ENCODE measurements around the gene MAPK11. TPM values are rescaled to one million over a fixed set of nuclear protein-coding genes. Genes with fewer than 3 reads are reported as not detected.

MAPK11 gene
- total RNA-seq, 1 experiment from 2014 or later: 19.3 TPM

- RAD21 ChIA-PET (ENCODE audit: low non-redundant PET in 1 of 2, low total read pairs in 2 of 2, uncharacterized antibody in 2 of 2, unreplicated experiment in 2 of 2): no interaction called here
- no peak for DNase-seq (ENCODE audit: low read depth, low spot score)
- TF ChIP-seq RAD21 (IDR thresholded peaks at IDR 0.05; ENCODE audit: low read depth): no peak
- TF ChIP-seq YY1 (IDR thresholded peaks at IDR 0.05; ENCODE audit: extremely low read depth, insufficient replicate concordance, low read depth, low read length): no peak
- no peak for TF ChIP-seq SIN3A (IDR thresholded peaks at IDR 0.05; ENCODE audit: low read depth)
- TF ChIP-seq, protein P1, sequence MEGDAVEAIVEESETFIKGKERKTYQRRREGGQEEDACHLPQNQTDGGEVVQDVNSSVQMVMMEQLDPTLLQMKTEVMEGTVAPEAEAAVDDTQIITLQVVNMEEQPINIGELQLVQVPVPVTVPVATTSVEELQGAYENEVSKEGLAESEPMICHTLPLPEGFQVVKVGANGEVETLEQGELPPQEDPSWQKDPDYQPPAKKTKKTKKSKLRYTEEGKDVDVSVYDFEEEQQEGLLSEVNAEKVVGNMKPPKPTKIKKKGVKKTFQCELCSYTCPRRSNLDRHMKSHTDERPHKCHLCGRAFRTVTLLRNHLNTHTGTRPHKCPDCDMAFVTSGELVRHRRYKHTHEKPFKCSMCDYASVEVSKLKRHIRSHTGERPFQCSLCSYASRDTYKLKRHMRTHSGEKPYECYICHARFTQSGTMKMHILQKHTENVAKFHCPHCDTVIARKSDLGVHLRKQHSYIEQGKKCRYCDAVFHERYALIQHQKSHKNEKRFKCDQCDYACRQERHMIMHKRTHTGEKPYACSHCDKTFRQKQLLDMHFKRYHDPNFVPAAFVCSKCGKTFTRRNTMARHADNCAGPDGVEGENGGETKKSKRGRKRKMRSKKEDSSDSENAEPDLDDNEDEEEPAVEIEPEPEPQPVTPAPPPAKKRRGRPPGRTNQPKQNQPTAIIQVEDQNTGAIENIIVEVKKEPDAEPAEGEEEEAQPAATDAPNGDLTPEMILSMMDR (IDR thresholded peaks at IDR 0.05 in 2 of 3, conservative IDR thresholded peaks at IDR 0.05 in 1 of 3; ENCODE audit: borderline replicate concordance in 1 of 3, insufficient read depth in 1 of 3, low read depth in 2 of 3, low read length in 2 of 3): no peak
- Histone ChIP-seq H3K4me1 (ENCODE audit: control insufficient read depth in 1 of 2, insufficient read depth in 2 of 2, low read length in 2 of 2) (peaks cover 7 to 28% of the 10 kb centered on the region in 2 experiments; a peak in 3 of 4 replicates), H2AFZ (ENCODE audit: low read depth, low read length, poor library complexity, severe bottlenecking) (no peak overlapping the region), H3K27me3 (ENCODE audit: insufficient read depth, low read length) (no peaks in the 10 kb centered on the region), H3K4me2 (ENCODE audit: low read length) (no peak overlapping the region), H3K4me3 (replicated peaks in 1 of 2; ENCODE audit: low read depth in 1 of 2, low read length in 2 of 2) (no peak overlapping the region), H3K79me2 (ENCODE audit: insufficient read depth, low read length) (peaks cover 25% of the 10 kb centered on the region), H3K27ac (ENCODE audit: low read depth, low read length) (no peak overlapping the region), H3K9ac (ENCODE audit: low read length) (no peak overlapping the region), H3K36me3 (ENCODE audit: control insufficient read depth in 1 of 2, insufficient read depth in 2 of 2, low read length in 2 of 2) (peaks cover 0 to 11% of the 10 kb centered on the region in 2 experiments; a peak in 2 of 4 replicates), H3K9me2 (ENCODE audit: insufficient read depth) (no peaks in the 10 kb centered on the region), H4K20me1 (ENCODE audit: insufficient read depth) (no peaks in the 10 kb centered on the region), H3K9me3 (ENCODE audit: control insufficient read depth in 1 of 2, insufficient read depth in 1 of 2, low read depth in 1 of 2, low read length in 2 of 2) (no peaks in the 10 kb centered on the region)
- POLR2A ChIA-PET: no interaction called here
- intact Hi-C loops (cut with micrococcal nuclease): no loop called here
- CTCF ChIA-PET: no interaction called here
- no TSS peak for BruUV-seq (replicated peaks)
- ATAC-seq: no peak
These were observed 15.1 kb downstream of the MAPK11 start for GRCh38 chr22:50255099-50255498.

- no TSS peak for BruUV-seq (replicated peaks)
- POLR2A ChIA-PET: no interaction called here
These were observed 16.2 kb downstream of the MAPK11 start for GRCh38 chr22:50253941-50254340.

More at GRCh38 chr22:50253941-50254340, 16.2 kb downstream of the MAPK11 start:
- H3K9me3 ChIP-seq (ENCODE audit: control insufficient read depth in 1 of 2, insufficient read depth in 1 of 2, low read depth in 1 of 2, low read length in 2 of 2): no peaks in the 10 kb centered on the region
- ChIA-PET RAD21 (ENCODE audit: low non-redundant PET in 1 of 2, low total read pairs in 2 of 2, uncharacterized antibody in 2 of 2, unreplicated experiment in 2 of 2) (no interaction called here), CTCF (interaction anchor here (1.1 kb wide), 1 partner anchor 10 kb away, joined by 3 read pairs; no protein-coding TSS in a partner anchor)
- H3K79me2 ChIP-seq (ENCODE audit: insufficient read depth, low read length): peaks cover 24% of the 10 kb centered on the region
- no peak overlapping the region; the same call in 1 of the 2 replicates for H3K27ac ChIP-seq (ENCODE audit: low read depth, low read length)
- no peak overlapping the region for H3K9ac ChIP-seq (ENCODE audit: low read length)
- no peak for DNase-seq (ENCODE audit: low read depth, low spot score)
- H3K9me2 ChIP-seq (ENCODE audit: insufficient read depth): no peaks in the 10 kb centered on the region
- H3K4me3 ChIP-seq (replicated peaks in 1 of 2; ENCODE audit: low read depth in 1 of 2, low read length in 2 of 2): no peak overlapping the region
- no peak overlapping the region for H2AFZ ChIP-seq (ENCODE audit: low read depth, low read length, poor library complexity, severe bottlenecking)
- peaks cover 0 to 11% of the 10 kb centered on the region in 2 experiments; a peak in 2 of 4 replicates for H3K36me3 ChIP-seq (ENCODE audit: control insufficient read depth in 1 of 2, insufficient read depth in 2 of 2, low read length in 2 of 2)
- no peak overlapping the region for H3K4me2 ChIP-seq (ENCODE audit: low read length)
- TF ChIP-seq POLR2AphosphoS5 (IDR thresholded peaks at IDR 0.05; ENCODE audit: low read depth, low read length): no peak
- TF ChIP-seq FOSL1 (IDR thresholded peaks at IDR 0.05; ENCODE audit: low read depth): no peak
- TF ChIP-seq SRF (IDR thresholded peaks at IDR 0.05; ENCODE audit: low read depth): no peak
- no peak for TF ChIP-seq ZFX (IDR thresholded peaks at IDR 0.05)
- no peak for TF ChIP-seq YY1 (IDR thresholded peaks at IDR 0.05; ENCODE audit: extremely low read depth, insufficient replicate concordance, low read depth, low read length)
- TF ChIP-seq CBX3 (IDR thresholded peaks at IDR 0.05; ENCODE audit: low read depth): no peak
- TF ChIP-seq POLR2A (IDR thresholded peaks at IDR 0.05; ENCODE audit: borderline replicate concordance, extremely low read depth, insufficient read depth, insufficient read length): no peak
- TF ChIP-seq MAX (IDR thresholded peaks at IDR 0.05): no peak
- no peak for TF ChIP-seq RAD21 (IDR thresholded peaks at IDR 0.05; ENCODE audit: low read depth)
- TF ChIP-seq SIN3A (IDR thresholded peaks at IDR 0.05; ENCODE audit: low read depth): no peak
- no peak for TF ChIP-seq TCF7L2 (IDR thresholded peaks at IDR 0.05; ENCODE audit: borderline replicate concordance, extremely low read depth, insufficient read depth, insufficient read length)
- no peak for TF ChIP-seq EZH2 (IDR thresholded peaks at IDR 0.05)
- TF ChIP-seq, protein P1 (IDR thresholded peaks at IDR 0.05 in 2 of 3, conservative IDR thresholded peaks at IDR 0.05 in 1 of 3; ENCODE audit: borderline replicate concordance in 1 of 3, insufficient read depth in 1 of 3, low read depth in 2 of 3, low read length in 2 of 3): no peak
- TF ChIP-seq EGR1 (IDR thresholded peaks at IDR 0.05; ENCODE audit: low read depth): no peak
- TF ChIP-seq ELF1 (IDR thresholded peaks at IDR 0.05; ENCODE audit: borderline replicate concordance, low read depth): no peak
- H3K27me3 ChIP-seq (ENCODE audit: insufficient read depth, low read length): no peaks in the 10 kb centered on the region
- no peak for ATAC-seq
- peaks cover 7 to 30% of the 10 kb centered on the region in 2 experiments; a peak in 3 of 4 replicates for H3K4me1 ChIP-seq (ENCODE audit: control insufficient read depth in 1 of 2, insufficient read depth in 2 of 2, low read length in 2 of 2)
- intact Hi-C loops (cut with micrococcal nuclease): loop anchor here (5.0 kb wide), 1 partner anchor 243 kb away; no protein-coding TSS in a partner anchor
- H4K20me1 ChIP-seq (ENCODE audit: insufficient read depth): no peaks in the 10 kb centered on the region
